ENCODE measurements around the gene OTOA.
"Not testable (repeated sequence)": the region's sequence is repeated elsewhere in the genome, so short reads cannot be mapped to it uniquely, and the experiment has no call there.

The OTOA gene

GRCh38 chr16:21635694-21636093, 28.1 kb upstream of the OTOA start:
- not testable (repeated sequence) for H3K9ac ChIP-seq (ENCODE audit: low read length); H3K18ac ChIP-seq (ENCODE audit: low read length); H3K14ac ChIP-seq (ENCODE audit: low read length); H2BK12ac ChIP-seq (ENCODE audit: low read length); H2AK5ac ChIP-seq (ENCODE audit: low read length); H3K4me1 ChIP-seq (ENCODE audit: control insufficient read depth in 1 of 2, insufficient read depth in 2 of 2, low read length in 2 of 2); H3K4me2 ChIP-seq (ENCODE audit: low read length); H3K36me3 ChIP-seq (ENCODE audit: control insufficient read depth in 1 of 2, insufficient read depth in 2 of 2, low read length in 2 of 2); H4K12ac ChIP-seq (ENCODE audit: low read depth, low read length); H4K91ac ChIP-seq (ENCODE audit: low read depth, low read length); H3K79me1 ChIP-seq (ENCODE audit: low read length); H2BK120ac ChIP-seq (ENCODE audit: insufficient read depth, low read length, poor library complexity); DNase-seq; H3K23ac ChIP-seq (ENCODE audit: low read length); H3K4ac ChIP-seq (ENCODE audit: low read depth, low read length); H2AFZ ChIP-seq (ENCODE audit: insufficient read depth, low read length, poor library complexity); H3K27ac ChIP-seq (ENCODE audit: low read depth, low read length); H2BK5ac ChIP-seq (ENCODE audit: low read depth, low read length, poor library complexity); H3K79me2 ChIP-seq (ENCODE audit: control insufficient read depth, insufficient read depth, low read length, poor library complexity); H3K4me3 ChIP-seq (ENCODE audit: low read depth, low read length); H3K9me3 ChIP-seq (ENCODE audit: insufficient read depth, low read depth, low read length); H3K27me3 ChIP-seq (ENCODE audit: insufficient read depth, low read length); H4K8ac ChIP-seq (ENCODE audit: low read depth, low read length)
- no CpG with 5 or more reads among the region's 9 CpGs for WGBS (ENCODE audit: extremely low coverage, insufficient coverage, insufficient read length)

DNA sequence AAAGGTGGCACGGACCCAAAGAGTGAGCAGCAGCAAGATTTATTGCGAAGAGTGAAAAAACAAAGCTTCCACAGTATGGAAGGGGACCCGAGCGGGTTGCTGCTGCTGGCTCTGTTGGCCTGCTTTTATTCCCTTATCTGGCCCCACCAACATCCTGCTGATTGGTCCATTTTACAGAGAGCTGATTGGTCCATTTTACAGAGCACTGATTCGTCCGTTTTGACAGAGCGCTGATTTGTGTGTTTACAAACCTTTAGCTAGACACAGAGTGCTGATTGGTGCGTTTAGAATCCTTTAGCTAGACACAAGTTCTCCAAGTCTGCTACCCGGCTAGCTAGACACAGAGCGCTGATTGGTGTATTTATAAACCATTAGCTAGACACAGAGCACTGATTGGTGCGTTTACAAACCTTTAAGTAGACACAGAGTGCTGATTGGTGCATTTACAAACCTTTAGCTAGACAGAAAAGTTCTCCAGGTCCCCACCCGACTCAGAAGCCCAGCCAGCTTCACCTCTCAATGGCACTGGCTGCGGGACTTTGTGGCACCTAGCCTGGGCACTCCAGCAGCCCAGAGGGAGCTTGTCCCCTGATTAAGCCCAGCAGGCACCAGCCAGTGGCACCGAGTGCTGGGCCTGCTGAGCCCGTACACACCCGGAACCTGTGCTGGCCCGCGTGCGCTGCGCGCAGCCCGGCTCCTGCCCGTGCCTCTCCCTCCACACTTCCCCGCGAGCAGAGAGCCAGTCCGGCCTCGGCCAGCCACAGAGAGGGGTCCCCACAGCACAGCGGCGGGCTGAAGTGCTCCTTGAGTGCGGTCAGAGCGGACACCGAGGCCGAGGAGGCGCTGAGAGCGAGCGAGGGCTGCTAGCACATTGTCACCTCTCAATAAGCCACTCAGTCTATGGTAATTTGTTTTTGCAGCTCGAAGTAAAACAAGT, 26.5 kb upstream of the OTOA start:
- no CpG with 5 or more reads among the region's 37 CpGs for WGBS (ENCODE audit: extremely low coverage, insufficient coverage, insufficient read length)
- no peak overlapping the region for H3K23ac ChIP-seq (ENCODE audit: low read length)
- peaks cover 0 to 2% of the 10 kb centered on the region in 2 experiments for H3K4me1 ChIP-seq (ENCODE audit: control insufficient read depth in 1 of 2, insufficient read depth in 2 of 2, low read length in 2 of 2)
- H3K79me1 ChIP-seq (ENCODE audit: low read length) = no peaks in the 10 kb centered on the region
- no peak overlapping the region for H2AFZ ChIP-seq (ENCODE audit: insufficient read depth, low read length, poor library complexity)
- no peak overlapping the region for H3K27ac ChIP-seq (ENCODE audit: low read depth, low read length)
- H3K18ac ChIP-seq (ENCODE audit: low read length) = no peak overlapping the region
- no peak overlapping the region for H4K8ac ChIP-seq (ENCODE audit: low read depth, low read length)
- H3K36me3 ChIP-seq (ENCODE audit: control insufficient read depth in 1 of 2, insufficient read depth in 2 of 2, low read length in 2 of 2) = peaks cover 2 to 4% of the 10 kb centered on the region in 2 experiments
- H3K4ac ChIP-seq (ENCODE audit: low read depth, low read length) = no peak overlapping the region
- no peak overlapping the region for H3K9ac ChIP-seq (ENCODE audit: low read length)
- no peak overlapping the region for H2AK5ac ChIP-seq (ENCODE audit: low read length)
- no peaks in the 10 kb centered on the region for H3K79me2 ChIP-seq (ENCODE audit: control insufficient read depth, insufficient read depth, low read length, poor library complexity)
- no peak overlapping the region for H3K4me3 ChIP-seq (ENCODE audit: low read depth, low read length)
- H3K27me3 ChIP-seq (ENCODE audit: insufficient read depth, low read length) = no peaks in the 10 kb centered on the region
- H2BK120ac ChIP-seq (ENCODE audit: insufficient read depth, low read length, poor library complexity) = no peak overlapping the region
- no peak overlapping the region for H3K4me2 ChIP-seq (ENCODE audit: low read length)
- H2BK12ac ChIP-seq (ENCODE audit: low read length) = no peak overlapping the region
- H4K12ac ChIP-seq (ENCODE audit: low read depth, low read length) = no peak overlapping the region
- no peak overlapping the region for H2BK5ac ChIP-seq (ENCODE audit: low read depth, low read length, poor library complexity)
- no peaks in the 10 kb centered on the region for H3K9me3 ChIP-seq (ENCODE audit: insufficient read depth, low read depth, low read length)
- no peak overlapping the region for H4K91ac ChIP-seq (ENCODE audit: low read depth, low read length)
- DNase-seq = no peak
- H3K14ac ChIP-seq (ENCODE audit: low read length) = no peak overlapping the region

GRCh38 chr16:21638573-21638975, 25.2 kb upstream of the OTOA start:
- no peak overlapping the region for H3K27ac ChIP-seq (ENCODE audit: low read depth, low read length)
- no peak overlapping the region for H3K14ac ChIP-seq (ENCODE audit: low read length)
- H4K91ac ChIP-seq (ENCODE audit: low read depth, low read length) = no peak overlapping the region
- H4K8ac ChIP-seq (ENCODE audit: low read depth, low read length) = no peak overlapping the region
- H3K18ac ChIP-seq (ENCODE audit: low read length) = no peak overlapping the region
- H4K12ac ChIP-seq (ENCODE audit: low read depth, low read length) = no peak overlapping the region
- no peak overlapping the region for H2BK120ac ChIP-seq (ENCODE audit: insufficient read depth, low read length, poor library complexity)
- no peak overlapping the region for H2AFZ ChIP-seq (ENCODE audit: insufficient read depth, low read length, poor library complexity)
- no peaks in the 10 kb centered on the region for H3K27me3 ChIP-seq (ENCODE audit: insufficient read depth, low read length)
- no peaks in the 10 kb centered on the region for H3K79me2 ChIP-seq (ENCODE audit: control insufficient read depth, insufficient read depth, low read length, poor library complexity)
- H2BK5ac ChIP-seq (ENCODE audit: low read depth, low read length, poor library complexity) = no peak overlapping the region
- H3K9ac ChIP-seq (ENCODE audit: low read length) = no peak overlapping the region
- no peak overlapping the region for H2BK12ac ChIP-seq (ENCODE audit: low read length)
- H3K23ac ChIP-seq (ENCODE audit: low read length) = no peak overlapping the region
- no peaks in the 10 kb centered on the region for H3K9me3 ChIP-seq (ENCODE audit: insufficient read depth, low read depth, low read length)
- peaks cover 2 to 4% of the 10 kb centered on the region in 2 experiments for H3K36me3 ChIP-seq (ENCODE audit: control insufficient read depth in 1 of 2, insufficient read depth in 2 of 2, low read length in 2 of 2)
- H2AK5ac ChIP-seq (ENCODE audit: low read length) = no peak overlapping the region
- WGBS (ENCODE audit: extremely low coverage, insufficient coverage, insufficient read length) = no CpG with 5 or more reads among the region's 4 CpGs
- H3K79me1 ChIP-seq (ENCODE audit: low read length) = no peaks in the 10 kb centered on the region
- H3K4me1 ChIP-seq (ENCODE audit: control insufficient read depth in 1 of 2, insufficient read depth in 2 of 2, low read length in 2 of 2) = no peaks in the 10 kb centered on the region
- no peak for DNase-seq
- no peak overlapping the region for H3K4me2 ChIP-seq (ENCODE audit: low read length)
- H3K4me3 ChIP-seq (ENCODE audit: low read depth, low read length) = no peak overlapping the region
- H3K4ac ChIP-seq (ENCODE audit: low read depth, low read length) = no peak overlapping the region

DNA sequence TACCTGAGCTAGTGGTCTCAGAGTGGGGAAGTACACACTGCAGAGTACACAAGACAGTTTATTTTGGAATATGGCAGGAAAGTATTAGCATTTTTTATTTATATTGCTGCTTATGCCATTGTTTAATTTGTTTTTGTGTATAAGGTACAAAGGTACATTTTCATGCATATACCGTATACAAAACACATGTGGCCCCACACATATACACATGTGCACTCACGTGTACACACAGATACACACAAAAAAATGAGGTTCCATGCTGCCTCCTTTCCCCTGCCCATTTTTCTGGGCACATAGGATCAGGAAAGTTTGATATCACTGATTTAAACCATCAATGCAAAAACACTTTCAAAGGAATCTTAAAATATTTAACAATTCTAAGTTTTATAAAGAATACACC, 24.3 kb upstream of the OTOA start:
- Histone ChIP-seq H3K9me3 (ENCODE audit: insufficient read depth, low read depth, low read length) (no peaks in the 10 kb centered on the region), H2AFZ (ENCODE audit: insufficient read depth, low read length, poor library complexity) (no peak overlapping the region), H2BK12ac (ENCODE audit: low read length) (no peak overlapping the region), H3K23ac (ENCODE audit: low read length) (no peak overlapping the region), H3K4me1 (ENCODE audit: control insufficient read depth in 1 of 2, insufficient read depth in 2 of 2, low read length in 2 of 2) (no peaks in the 10 kb centered on the region), H3K9ac (ENCODE audit: low read length) (no peak overlapping the region), H4K91ac (ENCODE audit: low read depth, low read length) (no peak overlapping the region), H3K79me2 (ENCODE audit: control insufficient read depth, insufficient read depth, low read length, poor library complexity) (no peaks in the 10 kb centered on the region), H2AK5ac (ENCODE audit: low read length) (no peak overlapping the region), H3K4me3 (ENCODE audit: low read depth, low read length) (no peak overlapping the region), H2BK5ac (ENCODE audit: low read depth, low read length, poor library complexity) (no peak overlapping the region), H3K27ac (ENCODE audit: low read depth, low read length) (no peak overlapping the region), H3K27me3 (ENCODE audit: insufficient read depth, low read length) (no peaks in the 10 kb centered on the region), H3K14ac (ENCODE audit: low read length) (no peak overlapping the region), H4K8ac (ENCODE audit: low read depth, low read length) (no peak overlapping the region), H3K79me1 (ENCODE audit: low read length) (no peaks in the 10 kb centered on the region), H3K4ac (ENCODE audit: low read depth, low read length) (no peak overlapping the region), H3K4me2 (ENCODE audit: low read length) (no peak overlapping the region), H4K12ac (ENCODE audit: low read depth, low read length) (no peak overlapping the region), H3K36me3 (ENCODE audit: control insufficient read depth in 1 of 2, insufficient read depth in 2 of 2, low read length in 2 of 2) (peaks cover 0 to 4% of the 10 kb centered on the region in 2 experiments), H2BK120ac (ENCODE audit: insufficient read depth, low read length, poor library complexity) (no peak overlapping the region), H3K18ac (ENCODE audit: low read length) (no peak overlapping the region)
- DNase-seq = no peak
- WGBS (ENCODE audit: extremely low coverage, insufficient coverage, insufficient read length) = no CpG with 5 or more reads among the region's 2 CpGs
